HG03460 (cell line): Measurements from ENCODE around the gene CCDC167.
"Not testable (repeated sequence)": the region's sequence is repeated elsewhere in the genome, so short reads cannot be mapped to it uniquely, and the experiment has no call there.

ENCODE experiments used
- ATAC-seq: cut with Tn5 transposase; IDR thresholded peaks from one replicate; pipeline ENCODE4 v1.9.1; 2021; ENCODE audit not compliant: unreplicated experiment

Gene CCDC167

GRCh38 chr6:37511910-37512399, 12.3 kb upstream of the CCDC167 start:
- ATAC-seq: no peak

DNA sequence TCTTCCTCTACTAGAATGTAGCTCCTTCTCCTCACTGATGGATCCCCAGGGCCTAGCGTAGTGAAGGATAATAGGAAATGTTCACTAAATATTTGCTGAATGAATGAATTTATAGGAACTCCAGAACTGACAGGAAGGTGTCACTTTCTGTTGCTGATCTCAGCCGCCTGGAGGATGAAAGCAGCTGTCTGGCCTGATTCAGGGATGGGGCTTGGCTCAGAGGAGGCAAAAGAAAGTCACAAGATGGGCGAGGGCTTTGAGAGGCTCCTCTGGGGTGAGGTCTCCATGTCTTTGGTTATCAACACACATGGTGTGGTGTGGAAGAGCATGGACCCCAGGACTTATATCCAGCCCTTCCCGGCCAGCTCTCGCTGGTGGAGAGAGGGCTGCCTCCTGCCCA, 11.5 kb upstream of the CCDC167 start:
- ATAC-seq: no peak

DNA sequence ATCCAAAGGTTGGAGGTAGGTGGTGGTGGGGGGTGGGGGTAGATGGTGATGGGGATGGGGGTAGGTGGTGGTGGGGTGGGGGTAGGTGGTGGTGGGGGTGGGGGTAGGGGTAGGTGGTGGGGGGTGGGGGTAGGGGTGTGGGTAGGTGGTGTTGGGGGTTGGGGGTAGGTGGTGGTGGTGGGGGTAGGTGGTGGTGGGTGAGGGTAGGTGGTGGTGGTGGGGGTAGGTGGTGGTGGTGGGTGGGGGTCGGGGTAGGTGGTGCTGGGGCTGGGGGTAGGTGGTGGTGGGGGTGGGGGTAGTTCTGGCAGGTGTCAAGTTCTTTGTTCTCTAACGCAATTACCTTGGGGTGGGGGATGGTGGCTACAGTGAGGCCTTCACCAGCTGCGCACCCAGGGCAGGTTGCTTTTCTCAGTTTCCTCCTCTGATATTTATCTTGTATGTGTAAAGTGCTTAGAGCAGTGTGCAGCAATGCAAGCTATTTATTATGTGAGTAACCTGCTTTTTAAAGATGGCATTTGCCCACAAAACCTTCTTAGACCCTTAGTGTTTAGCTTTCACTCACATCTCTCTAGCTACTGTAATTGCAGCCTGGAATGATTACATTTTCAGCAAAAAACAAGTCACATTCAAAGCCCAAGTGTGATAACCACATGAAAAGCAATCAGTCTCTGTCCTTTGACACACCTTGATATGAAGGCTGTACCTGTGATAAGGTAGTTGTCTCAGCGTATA, 8.2 kb upstream of the CCDC167 start:
- ATAC-seq: no peak

- ATAC-seq: no peak
These were observed 7.4 kb upstream of the CCDC167 start for GRCh38 chr6:37507077-37507476.

GRCh38 chr6:37506479-37506878, 6.8 kb upstream of the CCDC167 start:
- no peak for ATAC-seq

DNA sequence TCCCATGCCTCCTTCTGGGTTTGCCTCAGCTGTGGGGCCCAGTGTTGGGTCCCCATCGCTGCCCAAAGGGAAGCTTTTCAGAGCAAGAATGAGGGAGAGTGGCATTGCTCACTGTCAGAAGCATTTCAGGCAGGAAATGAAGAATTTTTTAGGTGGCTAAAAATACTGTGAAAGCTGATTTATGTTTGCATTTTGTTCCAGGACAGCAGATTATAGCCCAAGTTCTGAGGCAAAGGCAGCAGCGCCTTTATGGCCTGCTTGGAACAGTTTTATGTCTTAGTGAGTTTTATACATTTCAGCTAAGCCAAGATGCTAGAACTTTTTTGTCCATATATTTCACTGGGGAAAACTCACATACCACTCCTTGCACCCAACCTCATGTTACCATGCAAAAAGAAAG, 4.3 kb upstream of the CCDC167 start:
- ATAC-seq: no peak

DNA sequence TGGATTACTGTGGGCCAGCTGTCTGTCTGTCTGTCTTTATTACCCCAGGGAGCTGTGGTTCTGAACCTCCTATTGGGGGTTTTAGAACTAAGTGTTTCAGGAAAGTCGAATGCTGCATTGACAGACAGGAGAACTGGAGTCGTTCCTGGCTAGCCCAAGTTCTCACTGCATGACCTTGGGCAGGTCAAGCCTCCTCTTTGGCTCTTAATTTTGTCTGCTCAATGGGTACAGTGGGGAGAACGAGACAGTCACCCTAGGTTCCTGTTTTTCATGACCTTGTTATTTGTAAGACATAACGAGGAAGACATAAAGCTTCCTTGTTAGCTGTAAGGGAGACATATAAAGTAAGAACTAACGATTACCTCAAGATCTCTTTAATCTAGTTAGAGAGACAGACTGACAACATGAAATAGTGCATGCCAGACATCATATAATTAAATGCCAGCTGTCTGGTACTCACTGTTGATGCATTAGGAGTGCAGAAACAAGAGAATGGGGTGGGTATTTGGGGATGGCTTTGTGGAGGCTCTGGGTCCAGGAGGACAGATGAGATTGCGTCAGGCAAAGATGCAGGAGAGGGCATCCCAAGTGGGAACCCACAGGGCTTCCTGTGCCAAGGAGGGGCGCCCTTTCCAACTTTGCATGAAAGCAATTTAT, 3.7 kb upstream of the CCDC167 start:
- ATAC-seq: no peak

DNA sequence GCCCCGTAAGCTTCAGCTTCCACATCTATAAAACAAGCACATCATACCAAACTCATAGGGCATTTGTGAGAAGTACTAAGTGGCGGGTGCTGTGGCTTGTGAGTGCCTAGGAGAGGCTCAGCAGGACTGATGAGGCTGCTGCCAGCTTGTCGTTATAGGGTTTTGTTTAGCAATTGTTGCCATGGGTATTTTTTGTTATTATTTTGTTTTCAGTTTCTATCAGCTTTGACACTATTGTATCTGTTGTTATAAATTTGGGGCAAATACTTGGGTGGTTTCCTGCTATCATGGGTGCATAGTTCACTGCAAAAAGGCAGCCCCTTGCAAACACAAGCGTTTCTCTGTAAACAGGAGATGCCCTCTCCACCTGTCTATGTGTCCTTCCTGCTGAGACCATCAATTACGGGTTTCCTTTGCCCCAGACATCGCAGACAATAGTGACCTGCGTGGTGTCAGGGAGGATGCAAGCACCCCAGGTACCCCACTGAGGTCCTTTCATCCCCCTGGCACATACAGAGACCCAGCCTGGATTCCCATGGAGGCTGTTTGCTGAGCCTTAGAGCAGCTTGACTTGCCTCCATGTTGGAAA, 3.1 kb upstream of the CCDC167 start:
- no peak for ATAC-seq

DNA sequence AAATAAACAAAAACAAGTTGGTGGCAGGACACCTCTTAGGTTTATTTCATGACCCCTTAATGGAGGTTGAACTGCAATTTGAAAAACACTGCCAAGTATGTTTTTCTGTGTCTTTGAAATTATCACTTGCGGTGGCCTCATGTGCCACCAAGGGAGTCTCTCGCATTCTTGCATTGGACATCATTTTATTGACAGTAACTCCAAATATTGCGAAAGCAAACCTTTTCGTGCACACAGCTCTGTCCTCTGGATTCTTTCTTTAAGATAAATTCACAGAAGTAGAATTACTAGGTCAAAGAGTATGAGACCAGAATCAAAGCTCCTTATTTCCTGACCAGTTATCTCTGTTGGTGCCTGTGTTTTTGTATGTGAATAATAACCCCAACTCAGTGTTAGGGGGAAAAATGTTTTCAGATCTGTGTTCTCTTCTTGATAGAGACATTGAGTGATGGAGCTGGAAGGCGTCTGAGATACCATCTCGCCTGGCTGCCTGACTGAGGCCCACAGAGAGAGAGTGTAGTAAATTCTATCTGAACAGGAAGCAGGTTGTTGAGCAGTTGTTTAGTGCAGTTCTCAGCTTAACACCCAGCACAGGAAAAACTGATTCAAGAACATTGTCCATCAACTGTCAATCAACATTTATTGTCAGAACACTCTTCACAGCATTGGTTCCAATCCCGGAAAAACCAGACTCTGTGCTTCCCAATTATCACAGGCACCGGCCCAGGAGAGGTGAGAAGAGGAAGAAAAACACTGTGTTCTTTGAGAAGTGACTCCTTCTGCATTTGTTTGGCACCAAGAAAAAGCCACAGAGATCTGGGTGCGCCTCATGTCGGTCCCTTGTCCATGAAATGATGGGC, 2.2 kb upstream of the CCDC167 start:
- ATAC-seq: no peak

- not testable (repeated sequence) for ATAC-seq
These were observed 1.2 kb upstream of the CCDC167 start for GRCh38 chr6:37500904-37501303.

GRCh38 chr6:37500294-37500608, 558 bp upstream of the CCDC167 start:
- ATAC-seq: no peak

DNA sequence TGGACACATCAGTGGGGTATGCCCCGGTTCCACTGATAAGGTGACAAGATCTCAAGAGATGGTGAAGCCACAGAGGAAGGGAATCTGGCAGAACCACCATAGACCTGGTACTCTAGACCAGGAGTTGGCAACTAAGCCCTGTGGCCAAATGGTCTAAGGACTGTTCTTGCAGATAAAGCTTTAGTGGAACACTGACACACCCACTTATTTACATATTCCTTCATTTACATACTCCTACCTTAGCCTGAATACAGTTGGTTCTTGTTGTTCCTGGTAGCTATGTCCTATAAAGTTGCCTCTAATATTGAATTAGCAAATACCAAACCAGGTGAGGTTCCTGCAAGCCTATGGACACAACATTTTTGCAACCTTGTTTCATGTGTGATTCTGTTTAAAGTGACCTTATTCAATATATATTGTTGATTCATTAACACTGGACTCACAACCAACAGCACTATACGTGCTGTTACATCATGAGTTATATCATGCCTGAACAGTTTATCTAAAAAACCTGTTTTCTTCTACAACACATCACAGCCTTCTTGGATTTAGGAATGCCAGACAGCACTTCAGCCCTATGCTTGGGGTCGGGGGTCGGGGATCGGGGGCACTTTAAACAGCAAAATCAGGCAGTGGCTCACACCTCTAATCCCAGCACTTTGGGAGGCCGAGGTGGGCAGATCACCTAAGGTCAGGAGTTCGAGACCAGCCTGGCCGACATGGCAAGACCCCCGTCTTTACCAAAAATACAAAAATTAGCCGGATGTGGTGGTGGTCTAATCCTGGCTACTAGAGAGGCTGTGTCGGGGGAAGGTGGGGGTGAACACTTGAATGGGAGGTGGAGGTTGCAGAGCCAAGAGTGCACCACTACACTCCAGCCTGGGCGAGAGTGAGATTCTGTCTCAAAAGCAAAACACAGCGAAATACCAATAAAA, 2.5 kb downstream of the CCDC167 start:
- ATAC-seq: no peak

DNA sequence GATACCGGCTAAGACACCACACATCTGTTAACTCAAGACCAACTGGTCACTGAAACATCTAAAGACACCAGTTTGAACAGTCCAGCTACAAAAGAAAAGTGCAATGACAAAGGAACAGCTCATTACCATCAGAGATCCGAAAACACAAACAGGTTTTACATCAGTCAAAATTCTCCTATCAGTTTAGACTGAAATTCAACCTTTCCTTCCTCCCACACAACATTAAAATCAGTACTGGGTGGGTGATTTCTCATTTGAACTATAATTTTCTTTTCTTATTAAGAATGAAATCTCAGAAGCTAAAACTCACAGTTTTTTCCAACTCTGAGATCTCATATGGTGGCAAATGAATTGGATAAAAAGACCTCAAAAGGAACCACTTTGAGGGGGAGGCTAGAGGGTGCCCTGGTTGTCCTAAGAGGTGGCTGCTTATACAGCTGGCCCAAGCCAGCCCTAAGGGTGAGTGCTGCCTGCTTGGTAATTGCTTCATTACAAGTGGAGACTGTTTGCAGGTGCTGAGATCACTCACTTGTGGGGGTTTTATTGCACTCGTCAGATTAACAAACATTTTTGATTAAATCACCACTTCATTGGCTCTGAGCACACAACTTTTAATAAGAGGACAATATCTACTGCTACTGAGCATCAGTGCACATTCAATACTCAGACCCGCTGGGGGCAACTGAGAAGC, 4.3 kb downstream of the CCDC167 start:
- ATAC-seq: no peak

GRCh38 chr6:37493661-37493995, 6.1 kb downstream of the CCDC167 start:
- ATAC-seq: no peak

DNA sequence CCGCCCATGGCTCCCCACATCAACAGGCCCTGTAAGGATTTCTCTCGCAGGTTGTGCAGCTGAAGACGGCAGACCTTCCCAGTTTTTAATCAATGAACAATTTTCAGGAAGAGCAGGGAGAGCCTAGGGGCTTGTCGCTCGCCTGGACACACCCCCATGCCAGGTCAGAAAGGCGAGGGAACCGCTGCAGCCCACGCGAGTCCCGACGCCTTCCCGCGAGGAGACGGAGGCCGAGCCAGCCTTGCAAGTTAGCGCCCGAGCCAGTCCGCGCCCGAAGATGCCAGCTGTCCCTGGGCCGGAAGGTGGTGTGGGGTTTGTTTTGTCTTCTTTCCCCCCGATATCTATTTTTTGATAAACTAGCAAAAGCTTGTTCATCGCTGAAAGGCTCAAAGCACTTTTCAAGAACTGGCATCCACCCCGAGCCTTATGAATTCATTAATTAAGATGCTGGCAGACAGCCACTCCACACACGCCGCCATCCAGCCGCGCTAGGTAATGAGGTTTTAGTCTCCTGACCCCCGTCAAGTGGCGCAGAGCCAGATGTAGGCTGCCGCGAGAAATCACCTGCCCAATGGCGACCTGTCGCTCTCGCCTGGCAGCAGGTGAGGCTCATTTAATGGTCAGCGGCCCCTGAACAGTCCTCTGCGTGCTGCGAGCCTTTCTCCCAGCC, 6.6 kb downstream of the CCDC167 start:
- ATAC-seq: no peak

GRCh38 chr6:37492236-37492972, 7.3 kb downstream of the CCDC167 start:
- ATAC-seq: no peak

GRCh38 chr6:37491830-37492208, 7.9 kb downstream of the CCDC167 start:
- no peak for ATAC-seq

- no peak for ATAC-seq
These were observed 8.4 kb downstream of the CCDC167 start for GRCh38 chr6:37491171-37491829.
